ENCODE measurements around the gene LTB4R2. TPM values are rescaled to one million over a fixed set of nuclear protein-coding genes. Genes with fewer than 3 reads are reported as not detected.

LTB4R2 gene
- total RNA-seq, 1 donor from 2014 or later: 9.4 TPM

GRCh38 chr14:24311837-24312615 lies 2.1 kb downstream of the LTB4R2 start:
- no peak overlapping the region for H3K4me3 Mint-ChIP-seq
- H3K27me3 Mint-ChIP-seq (ENCODE audit: low read depth): peaks cover under 1% of the 10 kb centered on the region
- DNase-seq (ENCODE audit: low read depth, low spot score): no peak
- peaks cover 5% of the 10 kb centered on the region for H3K4me1 Mint-ChIP-seq
- H3K27ac Mint-ChIP-seq (ENCODE audit: unreplicated experiment): peak overlapping the region; percentile 24
- no peaks in the 10 kb centered on the region for H3K9me3 Mint-ChIP-seq
- peaks cover 3% of the 10 kb centered on the region for H3K36me3 Mint-ChIP-seq (ENCODE audit: low read depth)
- TF ChIP-seq CTCF (conservative IDR thresholded peaks at IDR 0.05): no peak

GRCh38 chr14:24312736-24313507 lies 3.0 kb downstream of the LTB4R2 start:
- no peak overlapping the region for H3K4me3 Mint-ChIP-seq
- H3K27me3 Mint-ChIP-seq (ENCODE audit: low read depth): peaks cover 9% of the 10 kb centered on the region
- DNase-seq (ENCODE audit: low read depth, low spot score): no peak

GRCh38 chr14:24313913-24314312 lies 4.0 kb downstream of the LTB4R2 start:
- Mint-ChIP-seq H3K4me3 (no peak overlapping the region), H3K9me3 (no peaks in the 10 kb centered on the region), H3K27ac (ENCODE audit: unreplicated experiment) (no peak overlapping the region), H3K27me3 (ENCODE audit: low read depth) (peaks cover 18% of the 10 kb centered on the region), H3K4me1 (no peaks in the 10 kb centered on the region), H3K36me3 (ENCODE audit: low read depth) (no peaks in the 10 kb centered on the region)
- TF ChIP-seq CTCF (conservative IDR thresholded peaks at IDR 0.05): no peak
- DNase-seq (ENCODE audit: low read depth, low spot score): no peak

More at GRCh38 chr14:24312736-24313507, 3.0 kb downstream of the LTB4R2 start:
- Mint-ChIP-seq H3K9me3 (no peaks in the 10 kb centered on the region), H3K4me1 (peaks cover 3% of the 10 kb centered on the region), H3K36me3 (ENCODE audit: low read depth) (peaks cover 2% of the 10 kb centered on the region), H3K27ac (ENCODE audit: unreplicated experiment) (no peak overlapping the region)
- no peak for TF ChIP-seq CTCF (conservative IDR thresholded peaks at IDR 0.05)

GRCh38 chr14:24314377-24315193 lies 4.6 kb downstream of the LTB4R2 start:
- no peaks in the 10 kb centered on the region for H3K36me3 Mint-ChIP-seq (ENCODE audit: low read depth)
- TF ChIP-seq CTCF (conservative IDR thresholded peaks at IDR 0.05): no peak
- DNase-seq (ENCODE audit: low read depth, low spot score): no peak
- H3K27me3 Mint-ChIP-seq (ENCODE audit: low read depth): peaks cover 25% of the 10 kb centered on the region
- no peak overlapping the region for H3K27ac Mint-ChIP-seq (ENCODE audit: unreplicated experiment)
- H3K9me3 Mint-ChIP-seq: no peaks in the 10 kb centered on the region
- H3K4me3 Mint-ChIP-seq: no peak overlapping the region
- H3K4me1 Mint-ChIP-seq: no peaks in the 10 kb centered on the region

GRCh38 chr14:24315243-24315806 lies 5.4 kb downstream of the LTB4R2 start:
- TF ChIP-seq CTCF (conservative IDR thresholded peaks at IDR 0.05): no peak
- no peak for DNase-seq (ENCODE audit: low read depth, low spot score)
- Mint-ChIP-seq H3K36me3 (ENCODE audit: low read depth) (no peaks in the 10 kb centered on the region), H3K27ac (ENCODE audit: unreplicated experiment) (no peak overlapping the region), H3K4me1 (no peaks in the 10 kb centered on the region), H3K27me3 (ENCODE audit: low read depth) (peaks cover 33% of the 10 kb centered on the region), H3K4me3 (peak overlapping the region; percentile 15), H3K9me3 (no peaks in the 10 kb centered on the region)
